HG03354 (cell line): Measurements from ENCODE around the gene TRAF3IP1.

ENCODE experiments used
- ATAC-seq: cut with Tn5 transposase; IDR thresholded peaks from one replicate; pipeline ENCODE4 v1.9.1; 2021; ENCODE audit warnings: mild to moderate bottlenecking; ENCODE audit not compliant: unreplicated experiment, poor library complexity, severe bottlenecking

Gene TRAF3IP1

DNA sequence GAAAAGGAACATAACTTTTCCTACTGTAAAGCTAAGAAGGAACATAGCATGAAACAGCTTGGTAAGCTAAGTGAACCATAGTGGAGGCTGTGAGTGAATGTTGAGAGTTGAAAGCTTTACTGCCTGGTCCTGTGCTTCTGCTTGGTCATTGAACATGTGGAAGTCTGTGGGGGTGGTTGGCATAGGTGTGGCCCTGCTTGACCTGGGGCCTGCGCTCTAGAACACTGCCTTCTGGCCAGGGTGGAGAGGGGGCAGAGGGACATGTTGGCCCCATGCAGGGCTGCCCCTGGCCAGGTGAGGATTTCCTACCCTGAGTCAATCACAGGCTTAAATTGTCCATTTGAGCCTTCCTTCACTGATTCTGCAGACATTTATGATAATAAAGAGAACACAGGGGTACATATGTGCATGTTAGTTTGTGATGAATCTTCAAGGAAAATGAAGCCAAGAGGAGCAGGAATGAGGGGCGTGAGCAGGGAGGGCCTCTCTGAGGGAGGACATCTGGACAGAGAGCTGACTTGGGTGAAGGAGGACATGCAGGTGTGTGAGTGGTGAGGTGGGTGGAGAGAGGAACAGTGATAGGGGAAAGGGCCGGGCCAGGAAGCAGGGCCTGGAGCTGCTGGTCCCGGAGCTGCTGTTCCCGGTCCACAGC, 16.6 kb downstream of the TRAF3IP1 start:
- ATAC-seq, result no peak

DNA sequence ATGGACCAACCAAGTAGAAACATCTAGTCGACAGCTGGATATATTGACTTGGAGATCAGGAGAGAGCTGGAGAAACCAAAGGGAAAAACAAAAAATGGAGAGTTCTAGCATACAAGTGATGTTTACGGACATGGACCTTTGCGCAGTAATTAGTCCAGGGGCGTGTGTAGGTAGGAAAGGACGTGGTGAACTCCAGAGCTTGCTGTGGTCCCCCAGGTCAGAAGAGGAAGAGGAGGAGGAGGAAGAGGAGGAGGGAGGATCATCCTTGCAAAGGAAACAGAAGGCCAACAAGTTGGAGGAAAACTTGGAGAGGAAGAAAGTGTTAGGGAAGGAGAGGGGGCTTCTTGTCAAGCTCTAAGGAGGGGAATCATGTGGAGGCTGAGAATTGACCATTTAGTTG, 17.5 kb downstream of the TRAF3IP1 start:
- ATAC-seq, result no peak

DNA sequence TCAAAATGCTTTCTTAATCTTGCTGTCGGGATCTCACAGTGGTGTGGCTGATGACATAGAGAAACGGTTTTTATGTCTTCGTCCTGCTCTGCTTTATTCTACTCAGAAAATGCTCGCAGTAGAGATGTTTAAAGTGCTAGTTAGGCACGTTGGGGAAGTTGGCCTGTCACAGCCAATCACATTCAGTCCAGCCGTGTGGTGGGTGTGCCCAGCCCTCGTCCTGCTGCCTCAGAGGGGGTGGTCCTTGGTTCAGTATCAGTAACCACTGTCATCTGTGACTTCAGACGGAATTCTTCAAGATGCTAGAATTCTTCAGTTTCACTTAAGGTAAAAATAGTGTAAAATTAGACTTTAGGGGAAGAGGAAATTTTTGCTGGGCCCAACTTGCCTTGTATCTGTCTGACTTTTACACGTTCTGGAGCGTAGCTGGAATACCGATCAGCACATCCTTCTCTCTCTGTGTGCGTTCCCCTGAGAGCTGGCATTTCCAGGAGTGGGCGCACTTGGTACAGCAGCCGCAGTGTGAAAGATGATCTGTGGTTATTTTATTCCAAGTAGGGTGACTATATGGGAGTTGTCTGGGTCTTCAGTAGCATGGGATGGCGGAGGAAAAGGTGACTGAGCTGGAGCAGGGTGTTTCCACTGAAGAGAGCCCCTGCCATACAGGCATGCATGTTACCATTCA, 18.5 kb downstream of the TRAF3IP1 start:
- ATAC-seq, result no peak

DNA sequence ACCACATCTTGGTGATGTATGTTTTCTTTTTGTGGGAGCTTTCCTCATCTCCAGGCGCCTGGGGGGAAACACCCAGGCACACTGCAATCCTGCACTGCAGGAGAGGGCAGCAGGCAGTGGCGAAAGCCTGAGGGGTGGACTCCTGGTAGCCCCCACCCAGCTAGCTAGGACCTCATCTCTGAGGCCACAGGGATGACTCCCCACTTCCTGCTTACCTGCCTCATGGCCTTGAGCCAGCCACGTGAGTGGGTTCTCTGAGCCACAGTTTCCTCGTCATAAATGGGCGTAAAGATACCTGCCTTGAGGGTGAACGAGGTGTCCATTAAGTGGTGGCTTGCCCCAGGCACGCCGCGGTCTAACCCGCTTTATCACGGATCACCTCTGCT, 19.1 kb downstream of the TRAF3IP1 start:
- no peak for ATAC-seq

- ATAC-seq, result no peak
Observed at GRCh38 chr2:238339814-238340213, 19.5 kb downstream of the TRAF3IP1 start.

- no peak for ATAC-seq
Observed at GRCh38 chr2:238341536-238341935, 21.2 kb downstream of the TRAF3IP1 start.

DNA sequence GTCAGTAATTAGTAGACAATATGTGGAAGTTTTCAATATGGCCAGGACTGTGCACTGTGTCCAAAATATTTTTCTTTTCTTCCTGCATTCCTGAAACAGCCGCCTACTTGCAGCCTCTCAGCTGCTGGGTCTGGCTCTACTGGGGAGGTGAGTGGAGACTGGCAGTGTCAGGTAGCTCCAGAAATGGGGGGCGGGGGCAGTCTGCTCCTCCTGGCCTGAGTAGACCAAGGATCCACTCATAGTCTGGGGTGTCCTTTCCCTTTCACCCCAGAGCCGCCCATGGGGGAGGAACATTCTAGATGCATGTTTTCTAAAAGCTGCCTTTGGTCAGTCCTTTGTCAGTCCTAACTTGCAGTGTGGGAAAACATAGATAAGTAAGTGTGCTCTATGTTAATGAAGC, 23.7 kb downstream of the TRAF3IP1 start:
- ATAC-seq, result no peak

- ATAC-seq, result no peak
Observed at GRCh38 chr2:238344517-238344916, 24.2 kb downstream of the TRAF3IP1 start.

DNA sequence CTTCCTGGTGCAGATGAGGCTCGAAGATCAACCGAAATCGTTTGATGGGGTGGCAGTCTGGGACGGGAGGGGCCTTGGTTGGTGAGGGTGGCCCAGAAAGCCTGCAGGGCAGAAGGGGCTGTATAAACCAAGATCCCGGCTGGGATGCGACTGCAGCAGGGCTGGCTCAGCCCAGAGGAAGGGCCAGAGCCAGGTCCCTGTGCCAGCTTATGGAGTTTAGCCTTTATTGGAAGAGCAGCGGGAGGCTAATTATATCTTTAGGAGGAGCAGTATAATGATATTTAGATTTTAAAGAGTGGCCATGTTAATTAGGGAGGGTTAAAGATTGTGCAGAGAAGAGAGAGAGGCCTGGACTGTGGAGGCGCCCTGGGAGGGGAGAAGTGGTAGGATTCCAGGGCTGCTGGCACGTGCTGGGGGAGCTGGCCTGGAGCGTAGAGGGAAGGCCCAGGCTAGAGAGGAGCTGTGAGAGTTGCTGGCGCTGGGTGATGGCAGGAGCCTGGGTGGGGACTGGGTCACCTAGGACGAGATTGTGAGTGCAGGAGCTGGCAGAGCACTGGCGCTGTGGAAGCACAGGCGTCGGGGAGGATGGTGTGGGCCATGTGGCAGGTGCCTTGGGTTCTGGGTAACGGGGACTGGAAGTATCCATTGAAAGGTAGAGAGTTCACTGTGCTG, 25.1 kb downstream of the TRAF3IP1 start:
- no peak for ATAC-seq

GRCh38 chr2:238346544-238346943, 26.2 kb downstream of the TRAF3IP1 start:
- no peak for ATAC-seq

- ATAC-seq, result no peak
Observed at GRCh38 chr2:238350150-238350897, 30.0 kb downstream of the TRAF3IP1 start.

DNA sequence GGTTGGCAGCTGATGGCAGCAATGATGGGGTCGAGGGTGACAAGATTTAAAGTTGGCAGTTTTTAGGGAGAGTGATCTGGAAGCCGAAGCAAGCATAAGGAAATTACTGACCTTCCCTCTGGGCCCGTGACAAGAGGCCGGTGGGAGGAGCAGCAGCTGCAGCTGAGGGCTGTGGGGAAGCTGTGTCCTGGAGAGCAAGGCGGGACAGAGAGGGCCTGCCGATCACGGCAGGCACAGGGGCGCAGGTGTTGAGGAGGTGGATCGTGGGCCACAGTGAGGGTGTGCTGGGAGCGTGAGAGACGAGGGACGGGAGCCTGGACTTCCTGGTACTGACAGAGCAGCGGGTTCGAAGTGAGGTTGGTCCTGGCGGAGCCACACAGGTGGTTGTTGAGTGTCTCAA, 31.0 kb downstream of the TRAF3IP1 start:
- no peak for ATAC-seq

DNA sequence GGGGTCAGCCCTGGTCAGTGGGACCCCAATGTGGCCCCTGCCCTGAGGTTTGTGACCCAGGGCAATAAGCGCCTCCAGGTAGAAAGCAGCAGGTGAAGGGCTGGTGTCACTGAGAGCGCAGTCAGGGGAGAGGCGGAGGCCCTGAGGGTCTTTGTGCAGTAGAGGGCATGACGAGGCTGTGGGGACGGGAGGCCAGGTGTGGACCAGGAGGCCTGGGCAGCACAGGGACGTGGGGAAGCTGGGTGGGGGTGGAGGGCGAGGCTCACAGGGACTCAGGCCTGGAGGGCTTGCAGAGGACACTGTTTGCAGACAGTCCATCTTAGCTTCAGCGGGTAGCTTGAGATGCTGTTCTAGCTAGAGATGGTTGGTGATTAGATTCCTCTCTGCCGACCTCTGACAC, 32.0 kb downstream of the TRAF3IP1 start:
- no peak for ATAC-seq

- ATAC-seq, result no peak
Observed at GRCh38 chr2:238358769-238359168, 38.5 kb downstream of the TRAF3IP1 start.

GRCh38 chr2:238359403-238359802, 39.1 kb downstream of the TRAF3IP1 start:
- no peak for ATAC-seq

DNA sequence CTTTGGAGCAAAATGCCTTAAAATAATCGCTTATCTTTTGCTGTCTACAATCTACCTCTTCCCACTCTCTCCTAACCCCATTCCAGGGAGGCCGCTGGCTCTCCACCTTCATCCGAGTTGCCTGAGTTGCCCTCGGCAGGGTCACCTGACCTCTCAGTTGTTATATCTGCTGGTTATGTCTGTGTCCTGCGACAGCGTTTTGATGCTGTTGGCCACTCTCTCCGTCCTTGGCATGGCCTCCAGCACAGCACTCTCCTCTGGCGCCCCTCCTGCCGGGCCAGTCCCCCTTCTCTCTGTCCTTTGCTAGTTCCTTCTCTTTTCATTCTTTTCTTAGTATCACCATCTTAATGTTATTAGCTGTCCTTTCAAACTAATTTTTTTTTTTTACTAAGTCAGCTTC, 41.6 kb downstream of the TRAF3IP1 start:
- ATAC-seq, result no peak

GRCh38 chr2:238362626-238363025, 42.3 kb downstream of the TRAF3IP1 start:
- ATAC-seq, result no peak

GRCh38 chr2:238369591-238370040, 49.3 kb downstream of the TRAF3IP1 start:
- no peak for ATAC-seq

DNA sequence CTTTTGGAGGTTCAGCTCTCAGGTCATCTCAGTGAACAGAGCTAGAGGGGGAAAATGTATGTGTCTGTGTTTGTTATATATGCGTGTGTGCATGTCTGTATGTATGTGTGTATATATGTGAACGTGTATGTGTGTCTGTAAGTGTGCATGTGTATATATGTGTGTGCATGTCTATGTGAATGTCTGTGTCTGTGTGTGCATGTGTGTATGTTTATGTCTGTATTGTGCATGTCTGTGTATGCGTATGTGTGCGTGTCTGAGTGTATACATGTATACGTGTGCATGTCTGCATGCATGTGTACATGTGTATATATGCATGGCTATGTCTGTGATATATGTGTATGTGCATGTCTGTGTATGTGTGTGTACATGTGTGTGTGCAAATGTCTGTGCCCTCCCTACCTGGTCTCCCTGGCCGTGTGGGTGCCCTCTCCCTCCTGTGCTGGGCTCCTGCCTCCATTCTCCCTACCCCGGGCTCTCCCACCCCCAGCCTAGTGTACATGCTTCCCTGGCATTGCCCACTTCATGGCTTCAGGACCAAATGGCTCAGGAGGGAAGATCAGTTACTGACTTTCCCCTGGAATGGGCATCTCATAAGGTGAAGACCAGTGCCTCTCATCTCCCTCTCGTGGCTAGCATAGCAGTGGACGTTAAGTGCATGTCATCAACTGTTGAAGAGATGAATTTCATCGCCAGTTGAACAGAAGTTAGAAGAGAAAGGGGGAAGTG, 49.9 kb downstream of the TRAF3IP1 start:
- ATAC-seq, result no peak
